COLO829 (cell line): Measurements from ENCODE around the gene ST7.

ENCODE experiments used
- DNase-seq: peaks from one replicate; pipeline ENCODE4 v3.0.0; 2012; ENCODE audit warnings: low spot score

The ST7 gene

DNA sequence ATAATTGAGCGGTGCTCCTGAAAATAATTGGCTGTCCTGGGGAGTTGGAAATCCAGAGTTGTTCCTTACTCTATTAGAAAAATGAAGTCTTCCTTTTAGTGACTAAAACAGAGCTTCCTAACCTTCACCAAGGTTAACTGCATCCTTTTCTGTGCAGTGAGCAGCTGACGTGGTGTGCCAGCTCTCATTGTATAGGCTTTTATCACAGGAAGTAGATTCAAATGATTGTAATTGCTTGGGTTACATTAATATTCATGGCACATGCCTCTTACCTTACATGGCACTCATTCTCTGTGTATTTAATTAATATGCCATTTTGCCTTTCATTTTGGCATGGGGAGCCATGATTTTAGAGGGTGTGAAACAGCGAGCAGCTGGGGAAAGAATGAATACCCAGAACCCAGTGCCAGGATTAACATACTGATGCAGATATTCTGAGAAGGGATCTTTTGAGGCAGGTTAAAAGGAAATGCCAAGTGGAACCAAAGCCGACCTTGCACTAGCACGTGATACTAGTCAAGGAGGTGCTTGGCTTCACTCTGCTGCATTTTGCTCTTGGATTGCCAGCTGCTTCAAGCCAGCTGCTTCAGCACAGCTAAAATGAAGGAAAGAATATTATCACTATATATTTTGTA is 115.3 kb downstream of the ST7 start:
- DNase-seq: no peak

DNA sequence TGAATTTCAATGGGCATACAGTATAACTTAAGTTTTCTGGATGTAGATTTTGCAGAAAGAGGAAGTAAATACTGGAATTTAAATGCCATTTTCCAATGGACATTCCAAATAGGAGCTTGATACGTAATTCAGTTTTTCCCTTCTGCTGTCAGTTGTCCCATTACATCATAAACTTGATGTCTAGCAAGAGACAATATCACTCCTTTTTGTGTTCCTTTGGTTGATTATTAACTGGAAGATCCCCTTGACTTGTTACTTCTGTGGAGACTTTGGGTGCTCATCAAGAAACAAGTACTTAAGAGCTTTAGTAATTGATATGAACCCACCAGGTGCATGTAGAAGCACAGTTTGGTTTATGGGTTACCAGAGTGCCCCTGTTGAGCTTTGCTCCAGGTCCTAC is 116.1 kb downstream of the ST7 start:
- DNase-seq: no peak

DNA sequence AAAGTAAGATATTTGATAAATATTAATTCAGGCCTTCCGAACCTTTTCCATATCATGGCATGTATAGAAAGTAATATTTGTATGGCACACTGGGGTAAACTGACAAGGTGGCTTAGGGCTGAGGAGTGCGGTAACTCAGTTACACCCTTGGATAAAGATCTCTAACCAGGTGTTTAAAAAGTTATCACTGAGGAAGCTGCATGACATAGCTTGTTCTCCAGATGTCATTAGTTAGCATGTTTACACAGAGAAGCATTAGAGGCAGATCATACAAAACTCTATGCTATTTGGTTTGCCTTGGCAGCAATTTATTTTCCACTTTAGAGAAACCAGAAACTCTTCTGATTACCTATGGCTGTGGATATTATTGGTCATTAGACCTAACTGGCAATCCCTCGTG is 118.2 kb downstream of the ST7 start:
- DNase-seq: no peak

DNA sequence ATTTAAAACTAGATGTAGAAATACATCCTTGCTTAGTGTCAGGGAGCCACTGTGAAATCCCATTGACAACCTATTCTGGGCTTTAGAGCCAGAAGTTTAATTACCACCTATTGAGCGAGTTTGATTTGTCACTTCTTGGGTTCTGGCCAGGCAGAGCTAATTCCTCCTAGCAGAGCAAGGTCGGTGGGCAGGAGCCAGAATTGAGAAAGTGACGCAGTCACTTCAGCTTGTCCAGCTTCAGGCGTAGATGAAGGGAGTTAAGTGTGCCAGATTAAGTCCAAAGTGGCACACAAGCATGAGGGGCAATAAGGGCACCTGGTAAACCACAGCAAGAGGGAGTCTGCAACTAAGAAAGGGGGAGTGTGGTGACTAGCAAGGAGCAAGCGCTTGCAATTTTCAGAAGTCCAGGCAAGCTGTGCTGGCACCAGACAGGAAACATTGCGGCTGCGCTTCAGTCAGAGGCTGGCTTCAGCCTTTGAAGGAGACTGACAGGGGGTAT is 119.4 kb downstream of the ST7 start:
- DNase-seq: no peak

DNA sequence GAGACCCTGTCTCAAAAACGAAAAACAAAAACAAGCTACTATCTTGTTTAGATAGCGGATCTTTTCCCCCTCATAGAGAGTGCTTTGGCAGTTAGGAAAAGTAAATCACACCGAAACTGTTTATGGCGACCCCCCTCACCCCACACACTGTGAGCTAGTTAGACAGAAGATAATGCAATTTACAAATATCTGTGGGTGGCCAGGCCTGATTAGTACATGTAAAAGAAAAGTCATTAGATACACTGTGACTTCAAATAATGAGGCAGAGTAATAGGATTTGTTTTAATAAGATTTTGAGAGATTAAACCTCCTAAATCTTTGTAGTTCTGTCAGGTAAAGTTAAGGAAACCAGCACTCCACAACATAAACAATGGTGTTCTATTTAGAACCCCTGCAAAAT is 121.1 kb downstream of the ST7 start:
- DNase-seq: no peak

DNA sequence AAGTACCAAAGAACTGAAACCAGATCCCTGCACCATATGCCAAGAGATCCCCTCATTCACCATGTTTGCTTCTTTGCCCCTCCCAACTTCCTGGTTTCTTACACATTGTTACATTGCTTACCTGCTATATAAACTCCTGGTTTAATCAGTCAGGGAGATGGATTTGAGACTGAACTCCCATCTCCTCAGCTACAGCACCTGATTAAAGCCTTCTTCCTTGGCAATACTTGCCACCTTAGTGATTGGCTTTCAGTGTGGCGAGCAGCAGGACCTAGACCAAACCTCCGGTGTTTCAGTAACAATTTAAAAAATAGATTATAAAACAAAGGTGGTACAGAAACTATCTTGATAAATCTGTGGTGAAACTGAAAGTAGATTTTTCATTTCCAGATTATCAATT is 122.6 kb downstream of the ST7 start:
- no peak for DNase-seq

DNA sequence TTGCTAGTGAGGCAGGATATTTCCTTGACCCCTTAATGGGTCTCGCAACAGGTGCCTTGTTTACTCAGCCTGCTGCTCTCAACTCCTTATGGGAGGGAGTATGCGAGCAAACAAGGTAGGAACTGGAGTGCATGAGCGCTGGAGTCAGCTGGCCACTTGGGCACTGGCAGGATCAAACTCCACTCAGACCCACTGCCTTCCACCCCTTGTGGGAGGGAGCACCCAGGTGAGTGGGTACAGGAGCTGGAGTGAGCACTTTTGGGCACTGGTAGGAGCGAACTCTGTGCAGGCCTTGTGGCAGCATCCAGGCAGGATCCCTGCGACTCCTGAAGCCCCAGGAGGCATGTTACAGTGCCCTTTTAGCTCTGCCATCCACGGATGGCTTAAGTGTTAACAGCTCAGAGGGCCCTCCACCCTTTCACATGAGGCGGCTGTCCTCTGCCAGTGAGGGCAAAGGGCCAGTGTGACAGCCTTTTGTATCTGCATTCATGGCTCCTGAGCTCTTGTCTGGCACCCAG is 123.2 kb downstream of the ST7 start:
- DNase-seq: no peak

DNA sequence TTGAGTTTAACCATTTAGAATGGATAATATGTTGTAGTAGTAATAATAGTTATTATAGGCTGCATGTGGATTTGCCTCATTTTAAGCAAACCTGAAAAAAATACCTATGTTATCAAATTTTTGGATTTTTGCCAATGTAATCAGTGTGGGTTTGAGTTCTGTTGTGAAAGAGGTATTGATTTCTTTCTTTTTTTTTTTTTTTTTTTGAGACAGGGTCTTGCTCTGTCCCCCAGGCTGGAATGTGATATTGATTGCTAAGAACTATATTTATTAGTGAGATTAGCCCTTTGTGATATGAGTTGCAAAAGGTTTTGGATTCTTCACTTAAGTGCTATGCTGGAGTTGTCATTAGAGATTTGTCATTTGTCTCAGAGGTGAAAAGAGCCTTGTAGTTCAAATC is 124.4 kb downstream of the ST7 start:
- DNase-seq: no peak

DNA sequence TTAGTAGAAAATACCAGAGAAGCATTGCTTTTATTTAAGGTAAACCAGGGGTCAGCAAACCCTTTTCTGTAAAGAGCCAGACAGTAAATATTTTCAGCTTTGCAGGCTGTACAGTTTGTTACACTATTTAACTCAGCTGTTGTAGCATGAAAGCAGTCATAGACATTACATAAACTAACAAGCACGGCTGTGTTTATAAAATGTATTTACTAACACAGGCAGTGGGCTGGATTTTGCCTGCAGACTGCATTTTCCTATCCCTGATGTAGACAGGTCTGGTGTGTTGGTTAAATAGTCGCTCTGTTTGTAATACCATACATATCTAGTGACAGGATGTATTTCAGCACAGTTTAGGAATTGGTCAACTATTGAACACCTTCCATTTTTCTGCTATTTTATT is 129.3 kb downstream of the ST7 start:
- DNase-seq: no peak

DNA sequence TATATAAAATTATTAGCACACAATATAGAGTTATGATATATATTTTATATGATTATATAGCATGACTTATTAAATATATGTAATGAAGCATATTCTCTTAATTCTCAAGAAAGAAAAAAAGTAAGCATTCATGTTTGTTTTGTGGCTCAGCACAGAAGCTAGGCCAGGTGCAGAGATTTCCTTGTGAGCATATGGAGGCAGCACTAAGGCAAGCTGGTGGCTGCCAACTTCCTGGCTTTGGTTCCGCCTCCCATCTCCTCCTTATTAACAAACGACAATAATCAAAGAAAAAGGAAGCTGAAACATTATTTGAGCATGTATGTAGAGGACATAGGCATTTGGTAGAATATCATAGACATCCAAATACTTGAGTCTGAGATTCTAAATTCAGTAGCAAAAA is 130.3 kb downstream of the ST7 start:
- no peak for DNase-seq

DNA sequence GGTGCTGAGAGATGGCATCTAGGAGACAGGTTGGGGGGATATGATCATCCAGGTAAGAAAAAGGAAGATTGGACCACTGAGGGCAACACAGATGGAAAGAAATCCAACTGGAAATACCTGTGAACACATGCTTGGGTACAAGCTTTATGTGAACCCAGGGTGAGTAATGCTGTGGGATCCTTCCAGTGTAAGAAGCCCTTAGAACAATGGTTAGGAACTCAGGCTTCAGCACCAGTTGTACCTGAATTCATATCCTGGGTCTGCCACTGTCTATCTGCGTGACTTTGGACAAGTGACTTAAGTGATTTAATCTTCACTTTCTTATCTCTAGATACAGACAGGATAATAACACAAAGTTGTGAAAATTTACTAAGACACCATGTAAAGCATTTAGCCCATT is 131.0 kb downstream of the ST7 start:
- no peak for DNase-seq

DNA sequence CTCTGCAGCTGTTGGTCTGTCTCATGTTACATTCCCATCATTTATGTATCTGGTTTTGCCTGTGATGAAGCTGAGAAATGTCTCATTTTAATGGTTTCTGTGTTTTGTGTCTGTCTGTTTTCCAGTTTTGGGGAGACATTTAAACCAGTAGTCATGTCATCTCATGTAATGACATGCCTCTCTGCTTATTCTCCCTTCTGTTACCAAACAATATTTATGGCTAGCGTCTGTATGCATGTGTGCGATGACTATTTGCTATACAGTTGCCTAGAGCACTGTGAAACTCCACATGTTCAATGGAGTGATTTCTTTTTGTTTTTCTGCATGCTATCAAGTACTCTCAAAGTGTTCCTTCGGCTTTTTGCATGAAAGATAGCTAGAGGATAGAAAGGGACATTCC is 132.0 kb downstream of the ST7 start:
- DNase-seq: no peak

DNA sequence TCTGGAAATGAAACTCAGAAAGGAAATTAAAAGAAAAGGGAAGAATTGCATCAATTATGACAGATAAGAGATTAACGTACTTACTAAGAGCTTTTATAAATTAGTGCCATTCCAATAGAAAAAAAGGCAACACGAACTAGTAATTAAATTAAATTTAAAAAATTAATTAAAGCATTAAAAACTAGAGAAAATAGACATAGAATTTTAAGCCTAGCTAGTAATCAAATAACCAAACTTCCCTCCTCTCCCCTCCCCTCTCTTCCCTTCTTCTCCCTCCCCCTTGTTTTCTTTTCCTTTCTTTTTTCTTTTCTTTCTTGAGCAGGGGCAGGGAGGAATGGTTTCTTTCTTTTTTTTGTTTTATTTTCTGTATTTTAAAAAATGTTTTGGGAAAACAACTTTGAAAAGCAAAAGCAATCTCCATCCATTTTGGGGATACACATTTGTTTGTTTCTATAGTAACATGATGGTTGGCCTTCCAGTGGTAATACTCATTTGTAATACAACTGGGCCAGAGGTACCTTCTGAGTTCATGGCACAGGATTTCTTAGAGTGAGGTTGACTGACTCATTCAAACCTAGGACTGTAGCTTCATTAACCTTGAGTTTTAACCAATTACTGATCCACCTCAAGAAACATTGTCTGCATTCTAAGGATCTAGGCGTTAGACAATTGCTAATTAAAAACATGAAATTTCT is 132.6 kb downstream of the ST7 start:
- DNase-seq: no peak

DNA sequence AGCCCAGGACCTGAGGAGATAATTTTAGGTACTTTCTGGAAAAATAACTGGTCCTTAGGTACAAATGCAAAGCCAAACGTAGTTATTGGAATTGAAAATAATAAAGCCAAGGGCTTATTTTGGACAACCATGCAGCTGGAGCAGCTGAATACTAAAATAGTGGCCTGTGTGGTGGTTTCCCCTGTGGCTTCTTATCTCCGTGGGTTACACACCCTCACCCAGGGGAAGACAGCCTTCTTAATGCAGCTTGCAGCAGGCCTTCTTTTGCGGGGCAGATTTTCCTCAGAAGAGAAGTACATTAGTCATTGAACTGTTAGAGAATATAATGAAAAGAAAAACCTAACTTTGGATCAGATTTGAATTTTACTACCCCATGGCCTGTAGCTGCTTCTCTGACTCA is 133.5 kb downstream of the ST7 start:
- DNase-seq: peak; percentile 10

DNA sequence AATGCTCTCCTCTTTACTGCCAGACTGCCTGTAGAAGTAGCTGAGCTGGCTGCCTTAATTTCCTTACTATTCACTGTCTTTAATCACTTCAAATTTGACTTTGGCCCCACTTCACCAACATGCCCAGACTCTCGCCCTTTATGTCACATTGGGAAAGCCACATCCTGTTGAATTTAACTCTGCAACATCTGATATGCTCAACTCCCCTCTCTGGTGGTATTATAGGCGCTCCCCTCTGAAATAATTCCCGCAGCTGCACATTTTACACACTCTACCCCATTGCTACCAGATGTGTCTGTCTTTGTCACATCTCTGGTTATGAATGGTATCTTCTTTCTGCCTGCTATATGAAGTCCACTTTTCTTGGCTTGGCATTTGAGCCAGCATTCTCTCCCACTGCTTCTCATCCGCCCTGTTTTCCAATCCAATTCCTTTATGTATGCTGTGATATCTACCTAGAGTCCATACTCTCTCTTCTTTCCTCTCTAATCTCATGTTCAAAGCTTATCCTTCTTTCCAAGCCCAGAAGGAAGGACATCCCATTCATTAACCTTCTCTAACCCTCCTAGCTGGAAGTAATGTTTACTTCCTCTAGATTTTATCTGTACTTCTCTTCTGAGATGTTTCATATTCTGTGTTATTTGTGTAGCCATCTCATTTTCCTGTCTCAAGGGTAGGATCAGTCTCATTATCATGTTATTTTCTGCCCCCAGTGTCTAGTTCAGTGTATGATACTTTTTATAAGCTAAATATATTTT is 134.5 kb downstream of the ST7 start:
- DNase-seq: peak; percentile 24

DNA sequence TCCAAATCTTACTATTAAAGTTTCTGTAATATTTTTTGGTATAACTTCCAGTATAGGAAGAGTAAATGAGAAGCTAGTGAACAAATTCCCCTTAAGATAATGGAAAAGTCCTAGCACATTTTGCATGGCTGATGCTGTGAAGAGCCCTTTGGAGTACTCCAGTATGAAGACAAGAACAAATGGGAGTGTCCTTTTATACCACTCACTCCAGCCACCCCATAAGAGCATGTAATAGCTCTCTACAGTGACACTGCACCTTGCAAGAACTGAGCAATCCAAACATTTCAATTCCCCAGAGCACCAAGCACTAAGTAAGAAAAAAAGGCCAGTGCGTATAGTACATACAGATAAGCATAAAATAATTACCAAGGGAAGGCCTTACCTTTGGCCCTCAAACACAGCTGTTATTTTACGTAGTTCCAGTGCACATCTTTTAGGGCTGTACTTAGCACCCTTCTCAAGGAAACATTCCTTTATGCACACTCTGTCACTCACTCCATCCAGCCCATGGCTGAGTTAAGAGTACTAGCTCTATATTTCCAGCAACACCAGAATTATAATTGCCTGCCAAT is 135.4 kb downstream of the ST7 start:
- DNase-seq: no peak

DNA sequence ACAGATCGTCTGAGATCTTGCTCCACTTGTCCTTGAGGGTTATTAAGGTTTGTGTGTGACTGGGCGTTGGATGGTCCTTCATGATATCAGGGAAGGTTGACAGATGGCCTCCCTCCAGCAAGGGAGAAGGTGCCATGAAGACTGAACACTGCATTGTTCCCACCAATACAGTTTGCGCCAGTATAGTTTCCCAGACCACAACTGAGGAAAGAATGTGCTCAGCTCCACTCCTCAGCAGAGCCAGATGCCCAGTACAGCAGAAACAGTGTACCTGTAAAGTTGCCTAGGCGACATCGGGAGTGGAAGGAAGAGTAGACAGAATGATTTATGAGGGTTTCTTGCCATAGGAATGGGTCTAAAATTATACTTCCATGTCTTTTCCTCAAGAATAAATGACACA is 137.5 kb downstream of the ST7 start:
- DNase-seq: no peak

DNA sequence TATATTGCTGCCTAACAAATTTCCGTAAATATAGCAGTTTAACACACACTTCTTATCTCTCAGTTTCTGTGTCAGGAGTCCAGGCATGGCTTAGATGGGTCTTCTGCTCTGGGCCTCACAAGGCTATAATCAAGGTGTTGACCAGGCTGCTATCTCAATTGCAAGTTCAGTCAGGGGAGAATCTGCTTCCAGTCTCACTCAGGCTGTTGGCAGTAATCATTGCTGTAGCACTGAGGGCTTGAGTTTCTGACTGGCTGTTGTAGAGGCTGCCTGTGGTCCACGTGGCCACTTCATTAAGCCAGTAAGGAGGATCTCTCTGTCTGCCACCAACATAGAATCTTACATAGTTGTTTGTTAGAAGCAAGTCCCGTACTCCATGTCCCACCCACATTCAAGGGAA is 138.4 kb downstream of the ST7 start:
- DNase-seq: no peak

DNA sequence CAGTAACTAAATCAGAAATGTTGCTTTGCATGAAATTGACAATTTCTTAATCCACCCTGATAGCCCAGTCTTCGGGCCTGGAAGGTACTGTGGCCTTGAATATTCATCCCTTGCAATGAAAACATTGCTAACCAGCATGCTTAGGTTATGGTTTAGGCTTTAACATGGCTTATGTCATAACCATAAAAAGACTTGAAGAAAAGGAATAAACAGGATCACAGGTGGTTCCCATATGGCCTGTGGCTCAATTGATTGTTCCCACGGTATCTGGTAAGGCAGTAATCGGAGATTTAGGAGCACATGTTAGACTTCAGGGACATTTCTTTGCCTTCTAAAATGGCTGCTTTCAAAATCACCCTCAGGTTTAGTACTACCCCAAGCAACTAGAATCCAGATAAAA is 139.5 kb downstream of the ST7 start:
- no peak for DNase-seq

DNA sequence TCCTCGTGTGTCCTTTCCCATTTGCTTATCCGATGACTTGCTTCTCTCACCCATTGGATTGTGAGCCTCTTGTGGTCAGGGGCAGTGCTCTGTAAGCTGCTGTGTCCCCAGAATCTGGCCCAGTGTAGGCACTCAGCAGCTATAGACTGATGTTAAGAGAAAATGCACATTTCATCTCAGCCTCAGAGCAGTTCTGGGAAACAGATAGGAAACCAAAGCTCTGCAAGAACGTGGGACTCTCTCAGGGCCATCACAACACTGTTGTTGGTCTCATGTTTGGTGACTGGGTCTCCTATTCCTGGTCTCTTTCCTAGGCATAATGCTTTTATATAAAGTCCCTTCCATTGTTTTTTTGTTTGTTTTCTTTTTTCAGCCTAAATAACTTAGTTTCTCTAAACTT is 141.2 kb downstream of the ST7 start:
- DNase-seq: no peak

DNA sequence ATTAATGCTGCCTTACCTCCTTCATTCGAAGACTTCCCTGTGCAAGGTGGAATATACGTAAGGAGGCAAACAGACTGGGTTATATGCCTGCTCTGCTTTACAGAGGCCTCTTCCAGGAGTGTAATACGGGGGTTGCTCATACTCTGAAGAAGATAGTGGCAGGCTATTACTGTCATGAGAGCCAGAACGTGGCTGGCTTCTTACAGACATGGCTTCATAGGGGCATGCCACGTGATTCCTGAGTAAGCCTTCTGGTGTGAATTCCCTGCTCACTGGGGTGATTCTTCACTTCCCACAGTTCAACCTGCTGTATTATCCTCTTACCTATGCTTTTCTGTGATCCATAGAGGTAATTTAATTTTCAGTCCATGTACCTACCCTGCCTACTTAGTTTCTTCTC is 141.8 kb downstream of the ST7 start:
- no peak for DNase-seq

DNA sequence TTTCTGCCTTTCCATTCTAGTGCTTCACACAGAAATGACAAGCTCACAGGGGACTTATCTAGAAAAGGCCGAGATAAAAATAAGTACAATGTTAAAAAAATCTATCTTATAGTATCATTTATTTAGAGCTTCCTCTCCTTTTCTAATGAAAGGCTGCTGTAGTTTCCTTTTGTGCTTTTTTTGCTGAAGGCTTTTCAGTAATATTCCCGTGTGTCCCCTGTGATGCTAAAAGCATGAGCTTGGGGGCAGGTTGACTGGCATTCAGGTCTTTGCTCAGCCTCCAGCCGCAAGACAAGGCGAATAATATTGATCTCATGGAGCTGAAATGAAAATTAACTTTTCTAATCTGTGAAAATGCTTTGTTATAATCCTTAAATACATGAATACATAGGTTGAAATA is 143.0 kb downstream of the ST7 start:
- DNase-seq: no peak

DNA sequence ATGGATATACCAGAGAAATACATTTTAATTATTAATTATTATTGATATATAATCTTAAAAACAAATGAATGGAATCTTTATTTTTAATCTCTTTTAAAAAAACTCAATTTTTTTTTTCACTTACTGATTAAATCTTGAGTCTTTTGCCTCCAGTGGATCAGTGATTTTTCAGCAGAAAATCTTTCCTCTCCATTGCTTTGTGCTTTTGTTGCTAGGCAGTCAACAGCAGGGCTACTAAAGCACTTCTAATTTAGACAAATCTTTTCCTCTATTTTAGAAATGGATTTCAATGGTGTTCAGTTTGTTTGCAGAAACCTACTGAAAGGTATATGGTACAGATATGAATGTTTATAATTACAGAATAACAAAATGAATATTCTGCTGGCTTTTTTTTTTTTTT is 143.6 kb downstream of the ST7 start:
- DNase-seq: no peak
